GM18519 (cell line): ENCODE measurements around the gene CSAD.
"Not testable (repeated sequence)": the region's sequence is repeated elsewhere in the genome, so short reads cannot be mapped to it uniquely, and the experiment has no call there.

ENCODE experiments used
- ATAC-seq: cut with Tn5 transposase; IDR thresholded peaks from one replicate; pipeline ENCODE4 v1.9.1; 2021; ENCODE audit warnings: mild to moderate bottlenecking, moderate library complexity; ENCODE audit not compliant: unreplicated experiment, low FRiP score

CSAD gene

DNA sequence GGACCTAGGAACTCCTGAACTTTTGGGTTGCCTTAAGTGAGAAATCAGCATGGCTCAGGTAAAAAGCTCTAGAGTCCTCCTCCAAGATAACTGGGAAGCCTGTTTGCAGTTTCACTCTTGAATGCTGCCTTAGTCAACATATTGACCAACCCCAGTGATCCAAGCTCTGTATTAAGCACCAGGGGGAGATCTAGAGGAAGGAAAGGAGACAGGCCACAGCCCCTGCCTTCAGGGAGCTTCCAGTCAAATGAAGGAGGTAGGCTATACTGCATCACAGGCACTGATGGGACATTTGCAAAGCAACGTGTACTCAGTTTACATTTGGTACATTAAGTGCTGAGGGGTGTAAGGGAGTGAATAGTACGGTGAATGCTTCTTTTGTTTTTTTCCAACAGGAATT lies 1.2 kb upstream of the CSAD start:
- ATAC-seq: no peak

DNA sequence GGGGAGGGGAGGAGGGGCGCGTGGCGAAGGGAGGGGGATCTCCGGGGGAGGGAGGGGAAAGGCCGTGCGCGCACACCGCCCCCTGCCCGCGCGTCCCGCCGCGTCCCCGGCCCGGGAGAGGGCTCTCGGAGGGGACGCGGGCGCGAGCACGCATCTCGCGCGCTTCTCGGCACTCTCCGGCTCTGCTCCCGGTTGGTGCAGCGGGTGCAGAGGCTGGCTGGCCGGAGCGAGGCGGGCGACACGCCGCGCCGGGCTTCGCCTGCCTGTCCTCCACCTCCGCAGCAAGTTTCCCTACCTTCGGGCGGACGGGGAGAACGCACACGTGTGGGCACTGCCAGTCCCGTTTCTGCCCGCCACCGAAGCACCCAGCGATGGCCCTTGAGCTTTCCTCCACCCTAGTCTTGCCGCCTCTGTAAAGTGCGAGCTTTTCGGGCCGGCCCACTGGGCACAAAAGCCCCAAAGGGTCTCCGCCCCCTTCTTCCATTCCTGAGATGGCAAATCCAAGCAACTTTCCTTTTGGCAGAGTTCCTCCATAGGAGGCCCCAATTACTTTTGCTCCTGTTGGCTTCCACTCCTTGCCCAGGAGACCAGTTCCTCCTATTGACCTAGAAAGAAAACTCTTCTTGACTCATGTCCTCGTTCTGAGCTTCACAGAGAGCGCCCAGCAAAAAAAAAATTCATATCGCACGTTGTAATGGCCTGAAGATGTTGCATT lies 363 bp upstream of the CSAD start:
- peak; percentile 33 for ATAC-seq

DNA sequence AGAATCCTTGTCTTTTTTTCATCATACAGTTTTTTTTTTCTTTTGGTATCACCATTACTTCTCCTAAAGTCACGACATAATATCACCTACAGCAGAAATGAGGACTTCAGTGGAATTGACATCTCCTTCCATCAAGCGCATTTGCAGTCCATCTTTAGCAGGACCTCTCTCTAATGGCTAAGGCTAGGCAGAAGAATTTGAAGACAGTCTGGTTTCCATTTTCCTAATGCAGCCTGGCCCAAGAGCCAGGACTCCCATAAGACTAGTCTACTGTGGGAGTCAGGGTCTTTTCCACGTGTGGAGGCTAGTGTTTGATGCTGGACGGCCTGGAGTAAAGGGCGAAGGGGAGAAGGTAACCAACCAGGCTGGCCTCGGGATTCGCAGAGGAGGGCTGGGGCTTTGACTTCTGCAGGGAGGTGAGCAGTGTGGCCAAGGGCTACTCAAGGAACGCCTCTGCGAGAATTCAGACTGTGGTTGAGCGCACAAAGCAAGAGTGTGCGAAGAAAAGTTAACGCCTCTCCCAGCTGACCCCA lies 972 bp downstream of the CSAD start:
- no peak for ATAC-seq

DNA sequence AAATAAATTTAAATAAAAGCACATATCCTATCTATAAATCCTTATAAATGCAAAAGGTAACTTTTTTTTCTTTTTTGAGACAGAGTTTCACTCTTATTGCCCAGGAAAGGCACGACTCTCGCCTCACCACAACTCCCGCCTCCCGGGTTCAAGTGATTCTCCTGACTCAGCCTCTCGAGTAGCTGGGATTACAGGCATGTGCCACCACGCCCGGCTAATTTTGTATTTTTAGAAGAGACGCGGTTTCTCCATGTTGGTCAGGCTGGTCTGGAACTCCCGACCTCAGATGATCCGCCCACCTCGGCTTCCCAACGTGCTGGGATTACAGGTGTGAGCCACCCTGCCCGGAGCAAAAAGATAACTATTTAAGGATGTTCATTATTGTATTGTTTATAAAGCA lies 1.9 kb downstream of the CSAD start:
- not testable (repeated sequence) for ATAC-seq

DNA sequence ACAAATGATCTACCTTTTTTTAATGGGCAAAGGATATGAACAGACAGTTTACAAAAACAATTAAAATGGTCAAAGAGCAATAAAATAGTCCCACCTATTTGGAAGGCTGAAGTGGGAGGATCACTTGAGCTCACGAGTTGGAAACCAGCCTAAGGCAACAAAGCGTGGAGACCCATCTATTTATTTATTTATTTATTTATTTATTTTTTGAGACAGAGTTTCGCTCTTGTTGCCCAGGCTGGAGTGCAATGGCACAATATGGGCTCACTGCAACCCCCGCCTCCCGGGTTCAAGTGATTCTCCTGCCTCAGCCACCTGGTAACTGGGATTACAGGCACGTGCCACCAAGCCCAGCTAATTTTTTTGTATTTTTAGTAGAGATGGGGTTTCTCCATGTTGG lies 3.3 kb downstream of the CSAD start:
- not testable (repeated sequence) for ATAC-seq

DNA sequence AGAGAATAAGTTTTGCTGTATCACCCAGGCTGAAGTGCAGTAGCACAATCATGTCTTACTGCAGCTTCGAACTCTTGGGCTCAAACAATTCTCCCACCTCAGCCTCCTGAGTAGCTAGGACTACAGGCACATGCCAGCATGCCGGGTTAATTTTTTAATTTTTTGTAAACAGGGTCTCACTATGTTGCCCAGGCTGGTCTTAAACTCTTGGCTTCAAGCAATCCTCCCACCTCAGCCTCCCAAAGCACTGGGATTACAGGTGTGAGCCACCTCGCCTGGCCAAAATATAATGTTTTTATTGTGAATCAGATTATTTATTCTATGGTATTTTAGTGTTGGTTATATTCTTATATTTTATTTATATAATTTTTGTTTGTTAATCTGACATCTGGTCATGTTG lies 4.0 kb downstream of the CSAD start:
- no peak for ATAC-seq

DNA sequence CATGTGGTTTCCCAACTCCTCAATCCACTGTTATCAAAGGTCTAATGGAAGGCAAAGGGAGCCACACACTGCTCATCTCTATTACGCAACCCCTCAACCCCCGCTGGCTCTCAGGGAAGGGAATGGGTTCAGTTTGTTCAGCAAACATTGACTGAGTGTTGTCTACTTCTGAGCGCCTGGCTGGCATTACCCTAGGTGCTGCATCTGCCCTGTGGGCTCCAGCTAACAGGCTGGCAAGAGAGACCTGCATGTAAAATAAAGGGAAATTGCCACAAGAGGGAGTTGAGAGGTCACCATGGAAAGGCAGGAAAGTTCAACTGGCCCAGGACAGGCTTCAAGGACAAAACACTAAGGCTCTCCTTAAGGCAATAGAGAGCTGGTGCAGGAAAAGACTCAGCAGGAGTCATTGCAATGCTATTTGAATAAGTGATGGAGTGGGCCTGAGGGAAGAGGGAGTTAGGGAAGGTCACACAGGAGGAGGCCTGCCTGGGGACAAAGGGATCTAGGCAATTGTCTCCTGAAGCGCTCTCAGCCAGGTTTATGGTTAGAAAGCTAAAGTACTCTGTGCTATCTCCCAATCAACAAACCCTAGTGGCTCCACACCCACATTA lies 5.7 kb downstream of the CSAD start:
- ATAC-seq: no peak

DNA sequence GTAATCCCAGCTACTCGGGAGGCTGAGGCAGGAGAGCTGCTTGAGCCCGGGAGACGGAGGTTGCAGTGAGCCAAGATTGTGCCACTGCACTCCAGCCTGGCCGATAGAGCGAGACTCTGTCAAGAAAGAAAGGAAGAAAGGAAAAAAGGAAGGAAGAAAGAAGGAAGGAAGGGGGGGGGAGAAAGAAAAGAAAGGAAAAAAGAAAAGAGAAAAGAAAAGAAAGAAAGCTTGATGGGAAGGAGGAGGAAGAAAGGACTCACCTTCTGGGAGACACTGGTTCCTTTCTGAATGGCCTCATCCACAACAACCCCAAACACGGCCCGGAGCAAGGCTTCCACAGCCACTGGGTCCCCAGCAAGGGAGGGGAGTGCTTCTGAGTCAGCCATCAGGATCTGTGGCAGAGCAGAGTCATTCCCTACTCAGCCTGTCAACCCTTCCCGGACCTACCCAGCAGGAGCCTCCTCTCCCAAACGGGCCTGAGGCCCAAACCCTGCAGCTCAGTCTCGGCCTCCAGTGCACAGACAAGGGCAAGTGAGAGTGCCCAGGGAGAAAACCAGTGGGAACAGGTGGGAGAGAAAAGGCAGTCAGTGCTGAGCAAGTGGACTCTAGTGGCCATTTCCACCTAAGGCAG lies 7.5 kb downstream of the CSAD start:
- no peak for ATAC-seq

DNA sequence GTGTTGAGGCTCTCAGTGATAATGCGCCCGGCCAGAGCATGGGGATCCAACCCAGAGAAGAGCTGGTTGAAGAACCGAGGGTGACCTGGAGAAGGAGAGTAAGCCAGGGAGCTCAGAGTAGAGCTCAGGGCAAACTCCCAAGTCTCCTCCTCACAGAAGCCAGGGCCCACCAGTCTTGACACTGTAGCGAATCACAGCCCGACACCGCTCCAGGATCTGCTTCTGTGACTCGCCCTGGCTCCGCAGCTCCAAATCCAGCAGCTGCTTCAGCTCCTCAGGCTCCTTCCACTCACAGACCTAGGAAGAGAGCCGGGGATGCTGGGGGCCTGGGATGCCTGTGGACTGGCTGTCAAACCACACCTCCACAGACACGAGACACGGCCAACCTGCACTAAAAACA lies 8.4 kb downstream of the CSAD start:
- ATAC-seq: no peak

DNA sequence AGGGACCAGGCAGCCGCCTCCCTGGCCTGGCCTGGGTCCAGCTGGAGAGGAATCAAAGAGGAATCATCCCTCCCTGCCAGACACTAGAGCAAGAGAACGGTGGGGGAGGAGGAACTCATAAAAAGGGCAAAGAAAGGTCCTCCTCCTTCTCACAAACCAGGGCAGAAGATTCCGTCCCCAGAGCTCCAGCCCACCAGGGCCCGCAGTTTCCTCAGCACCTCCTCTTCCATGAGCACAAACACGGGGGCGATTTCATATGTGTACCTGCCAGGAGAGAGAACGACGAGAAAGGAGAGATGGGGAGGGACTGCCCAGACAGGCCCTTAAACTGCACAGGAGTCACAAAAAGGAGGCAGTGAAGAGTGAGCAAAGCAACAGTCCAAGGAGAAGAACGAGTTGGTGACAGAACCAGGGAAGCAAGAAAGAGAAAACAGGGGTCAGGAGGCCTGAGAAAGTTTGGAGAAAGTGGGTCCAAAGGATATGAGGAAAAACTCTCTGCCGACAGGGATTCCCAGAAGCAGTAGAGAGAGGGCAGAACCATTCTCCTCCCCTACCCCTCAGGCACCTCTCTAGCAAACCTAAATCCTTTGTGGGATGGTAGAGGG lies 8.9 kb downstream of the CSAD start:
- no peak for ATAC-seq

DNA sequence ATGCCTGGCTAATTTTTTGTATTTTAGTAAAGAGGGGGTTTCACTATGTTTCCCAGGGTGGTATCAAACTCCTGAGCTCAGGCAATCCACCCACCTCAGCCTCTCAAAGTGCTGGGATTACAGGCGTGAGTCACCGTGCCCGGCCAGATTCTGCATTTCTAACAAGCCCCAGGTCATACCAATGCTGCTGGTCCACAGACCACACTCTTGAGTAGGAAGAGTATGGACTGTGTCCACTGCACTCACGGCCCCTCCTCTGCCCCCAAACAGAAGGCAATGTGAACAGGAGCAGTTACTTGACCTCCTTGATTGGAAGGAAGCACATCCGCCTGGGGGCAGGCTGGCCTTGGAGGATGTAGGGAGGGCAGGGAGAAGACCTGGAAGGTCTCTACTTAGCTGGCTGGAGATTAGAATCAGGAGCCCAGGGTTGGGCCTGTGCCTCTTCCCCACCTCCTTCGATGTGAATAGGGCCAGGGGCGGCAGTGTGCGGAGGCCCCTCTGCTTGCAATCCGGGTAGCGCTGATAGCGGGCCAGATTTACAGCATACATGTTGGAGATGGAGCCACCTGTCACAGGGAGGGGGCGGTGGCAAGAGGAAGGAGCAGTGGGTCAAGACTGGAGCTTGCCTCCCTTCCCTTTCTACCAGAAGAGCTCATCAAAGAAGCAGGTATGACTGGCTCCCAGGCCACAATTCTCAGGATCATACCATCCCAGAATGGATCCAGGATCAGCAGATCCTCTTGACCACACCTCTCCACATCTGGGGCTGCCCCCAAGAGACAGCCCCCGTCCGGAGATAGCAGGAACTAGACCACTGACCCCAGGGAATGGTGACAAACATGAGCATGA lies 9.6 kb downstream of the CSAD start:
- no peak for ATAC-seq

DNA sequence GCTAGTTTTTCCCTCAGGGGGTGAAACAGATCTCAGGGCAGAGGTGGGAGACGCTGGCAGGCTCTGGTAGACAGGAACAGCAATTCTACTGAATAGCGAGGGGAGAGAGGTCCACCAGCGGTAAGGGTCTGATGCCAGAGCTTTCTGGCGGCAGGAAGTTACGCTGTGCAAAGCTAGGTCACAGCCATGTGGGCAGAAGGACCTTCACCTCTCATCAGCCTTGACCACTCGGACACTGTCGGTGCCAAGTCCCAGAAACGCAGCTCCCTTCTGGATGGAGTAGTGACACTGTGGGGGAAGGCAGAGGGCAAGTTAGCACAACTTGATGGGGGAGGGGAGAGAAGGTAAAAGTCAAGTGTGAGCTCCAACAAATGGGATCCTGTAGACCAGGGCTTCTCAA lies 10.5 kb downstream of the CSAD start:
- no peak for ATAC-seq

DNA sequence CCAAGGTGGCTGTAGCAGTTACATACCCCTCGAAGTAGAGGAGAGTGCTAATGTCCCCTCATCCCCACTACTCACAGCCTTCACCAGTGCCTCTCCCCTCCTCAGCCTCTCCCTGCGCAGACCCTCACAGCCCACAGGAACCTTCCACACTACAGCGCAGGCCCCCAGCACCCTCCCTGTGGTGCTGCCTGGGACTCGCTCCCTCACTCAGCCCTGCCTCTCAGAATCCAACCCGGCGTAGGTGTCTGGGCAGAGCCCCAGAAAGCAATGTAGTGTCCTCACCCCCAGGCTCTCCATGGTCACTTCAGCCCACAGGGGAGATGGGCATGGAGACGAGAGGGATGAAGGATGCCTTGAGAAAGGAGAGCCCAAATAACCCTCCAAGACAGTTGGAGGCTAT lies 11.1 kb downstream of the CSAD start:
- no peak for ATAC-seq

DNA sequence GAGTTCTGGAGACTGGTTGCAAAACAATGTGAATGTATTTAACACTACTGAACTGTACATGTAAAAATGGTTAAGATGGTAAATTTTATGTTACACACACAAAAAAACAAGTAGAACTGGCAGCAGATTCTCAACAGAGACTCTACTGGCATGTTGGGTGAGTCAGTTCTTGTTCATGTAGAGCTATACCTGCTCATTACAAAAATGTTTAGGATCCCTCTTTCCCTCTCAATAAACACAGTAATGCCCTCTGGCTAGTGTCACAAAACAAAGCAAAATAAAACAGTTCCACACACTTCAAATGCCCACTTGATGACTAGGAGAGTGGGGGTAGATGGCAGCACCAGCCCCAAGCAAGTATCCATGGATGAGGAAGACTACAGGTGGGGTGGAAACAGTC lies 13.9 kb downstream of the CSAD start:
- no peak for ATAC-seq

DNA sequence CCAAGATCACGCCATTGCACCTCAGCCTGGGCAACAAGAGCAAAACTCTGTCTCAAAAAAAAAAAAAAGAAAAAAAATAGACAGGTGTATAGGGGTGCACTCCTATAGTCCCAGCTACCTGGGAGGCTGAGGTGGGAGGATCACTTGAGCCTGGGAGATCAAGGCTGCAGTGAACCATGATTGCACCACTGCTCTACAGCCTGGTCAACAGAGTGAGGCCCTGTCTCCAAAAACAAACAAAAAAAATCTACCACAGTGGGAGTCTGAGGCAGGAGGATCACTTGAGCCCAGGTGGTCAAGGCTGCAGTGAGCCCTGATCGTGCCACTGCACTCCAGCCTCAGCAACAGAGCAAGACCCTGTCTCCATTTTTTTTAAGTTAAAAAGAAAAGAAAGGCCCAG lies 17.7 kb downstream of the CSAD start:
- ATAC-seq: not testable (repeated sequence)

DNA sequence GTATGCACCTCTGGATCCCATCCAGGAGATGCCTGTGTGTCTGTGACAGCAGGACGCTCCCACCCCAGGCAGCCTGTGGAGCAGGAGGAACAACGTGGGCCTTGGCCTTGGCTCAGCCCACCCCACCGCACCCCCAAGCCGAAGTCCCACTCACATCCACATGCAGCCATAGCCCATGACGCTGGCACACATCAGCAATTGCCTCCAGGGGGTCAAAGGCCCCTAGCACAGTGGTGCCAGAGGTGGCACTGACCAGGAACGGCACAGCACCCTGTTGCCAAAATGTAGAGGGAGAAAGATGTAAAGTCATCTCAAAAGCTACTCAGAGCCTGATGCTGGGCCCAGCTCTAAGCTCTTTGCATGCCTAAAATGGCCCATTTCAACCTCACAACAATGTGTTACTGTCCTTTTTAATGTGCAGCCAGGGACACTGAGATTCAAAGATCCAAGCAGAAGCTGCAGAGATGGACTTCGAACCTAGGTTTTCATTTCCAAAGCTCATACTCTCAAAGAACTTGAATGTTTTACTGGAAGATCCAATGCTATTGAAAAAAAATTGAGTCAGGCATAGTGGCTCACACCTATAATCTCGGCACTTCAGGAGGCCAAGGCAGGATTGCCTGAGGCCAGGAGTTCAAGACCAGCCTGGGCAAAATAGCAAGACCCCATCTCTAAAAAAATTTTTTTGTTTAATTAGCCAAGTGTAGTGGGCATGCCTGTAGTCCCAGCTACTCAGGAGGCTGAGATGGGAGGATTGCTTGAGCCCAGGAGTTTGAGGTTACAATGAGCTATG lies 19.4 kb downstream of the CSAD start:
- no peak for ATAC-seq

DNA sequence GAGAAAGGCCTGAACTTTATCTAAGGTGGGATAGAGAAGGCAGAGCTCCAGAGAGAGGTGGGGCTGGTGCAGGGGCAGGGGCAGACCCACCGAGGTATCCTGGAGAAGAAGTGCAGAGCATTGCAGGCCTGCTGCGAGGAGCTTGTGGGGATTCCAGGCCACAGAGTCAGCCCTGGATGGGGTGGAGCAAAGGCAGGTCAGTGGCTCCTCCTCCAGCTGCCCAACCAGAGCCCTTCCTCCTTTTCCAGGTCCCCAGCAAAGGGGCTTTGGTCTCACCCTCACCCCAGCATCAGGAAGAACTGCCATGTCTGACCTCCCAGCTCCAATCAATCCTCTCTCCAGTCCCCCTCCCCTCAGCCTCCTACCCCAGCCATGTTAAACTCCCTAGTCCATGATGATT lies 20.1 kb downstream of the CSAD start:
- ATAC-seq: no peak

DNA sequence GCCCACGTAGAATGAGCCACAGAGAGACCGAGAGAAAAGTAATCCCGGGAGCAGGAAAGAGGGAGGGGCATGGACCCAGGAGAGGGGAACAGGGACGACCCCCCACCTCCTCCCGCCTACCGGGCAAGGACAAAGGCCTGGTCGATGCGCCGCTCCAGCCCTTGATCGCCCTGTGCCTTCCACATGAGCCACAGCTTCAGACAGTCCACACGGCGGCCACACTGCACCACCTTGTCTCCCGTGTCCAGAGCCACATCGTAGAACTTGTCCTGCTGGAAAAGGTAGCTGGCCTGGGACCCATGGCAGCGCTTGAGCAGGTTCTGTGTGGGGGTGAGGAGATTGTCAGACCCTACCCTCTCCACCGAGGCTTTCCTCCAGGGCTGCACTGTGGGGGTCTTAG lies 20.7 kb downstream of the CSAD start:
- no peak for ATAC-seq

DNA sequence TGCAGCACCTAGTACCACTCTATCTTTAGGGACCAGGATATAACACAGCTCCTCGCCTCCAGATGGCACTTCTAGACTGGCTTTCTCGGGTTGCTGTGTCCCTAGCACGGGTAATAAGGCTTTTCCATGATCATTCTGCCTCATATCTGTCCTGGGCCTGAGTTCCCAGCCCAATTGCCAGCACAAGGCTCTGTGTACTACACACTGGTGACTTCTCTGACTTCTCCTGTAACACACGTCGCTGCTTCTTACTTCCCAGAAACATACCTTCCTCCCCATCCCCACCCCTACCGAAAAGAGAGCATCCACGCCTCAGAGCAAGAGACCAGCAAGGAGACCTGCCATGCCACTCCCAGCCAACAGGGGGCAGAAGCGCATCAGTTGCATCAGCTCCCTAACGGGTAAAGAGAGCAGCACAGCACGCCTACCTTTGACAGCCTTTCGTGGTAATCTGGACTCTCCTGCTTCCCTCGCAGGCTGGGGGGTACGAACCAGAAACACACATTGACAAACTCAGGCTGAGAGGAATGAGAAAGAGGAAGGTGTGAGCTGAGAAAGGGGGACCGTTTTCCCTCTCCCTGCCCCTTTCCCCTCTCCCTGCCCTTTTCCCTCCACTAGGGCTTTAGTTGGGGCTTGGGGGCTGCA lies 21.4 kb downstream of the CSAD start:
- no peak for ATAC-seq
